HEK293 (cell line): Measurements from ENCODE around the gene LCN10.

Experiments
- BCL11A ChIP-seq: fragments of 450-650 bp; formaldehyde crosslinking; IDR thresholded peaks from 2 replicates; pipeline ENCODE4 v1.5.1; 2016; ENCODE audit warnings: low read depth, missing biosample characterization, missing genetic modification characterization
- CTCF ChIP-seq: fragments of 450-650 bp; formaldehyde crosslinking; IDR thresholded peaks from 2 replicates; pipeline ENCODE4 v1.5.1; 2016; ENCODE audit warnings: missing biosample characterization, missing genetic modification characterization
- HOXD13 ChIP-seq: sonication (generic); formaldehyde crosslinking; IDR thresholded peaks from 2 replicates; pipeline ENCODE4 v1.8.0; 2022; ENCODE audit warnings: missing genetic modification reagents, borderline replicate concordance
- ZNF274 ChIP-seq, 2 experiments: fragments of 200-500 bp in 1 of 2; fragments of 450-650 bp in 1 of 2; sonication (Bioruptor generic) in 1 of 2; formaldehyde crosslinking in 1 of 2; IDR thresholded peaks; 2 replicates each; pipeline versions ENCODE4 v1.5.1 to v1.6.1; 2014 to 2016; ENCODE audit warnings: borderline replicate concordance in 1 of 2, inconsistent platforms in 1 of 2, low read length in 1 of 2, missing biosample characterization in 1 of 2, missing genetic modification characterization in 1 of 2
- ZNF433 ChIP-seq: fragments of 450-650 bp; formaldehyde crosslinking; IDR thresholded peaks from 2 replicates; pipeline ENCODE4 v1.5.1; 2016; ENCODE audit warnings: missing biosample characterization, missing genetic modification characterization, low read depth
- ZNF473 ChIP-seq: fragments of 450-650 bp; formaldehyde crosslinking; IDR thresholded peaks from 2 replicates; pipeline ENCODE4 v1.5.1; 2017; ENCODE audit warnings: missing biosample characterization, missing genetic modification characterization
- ZNF529 ChIP-seq: fragments of 450-650 bp; formaldehyde crosslinking; IDR thresholded peaks from 2 replicates; pipeline ENCODE4 v1.5.1; 2017; ENCODE audit warnings: missing genetic modification characterization, missing biosample characterization; ENCODE audit not compliant: insufficient replicate concordance
- ZNF560 ChIP-seq: fragments of 450-650 bp; formaldehyde crosslinking; IDR thresholded peaks from 2 replicates; pipeline ENCODE4 v1.5.1; 2017; ENCODE audit warnings: missing biosample characterization, missing genetic modification characterization, borderline replicate concordance
- ZNF830 ChIP-seq: fragments of 450-650 bp; IDR thresholded peaks from 2 replicates; pipeline ENCODE4 v1.5.0; 2018; ENCODE audit warnings: missing biosample characterization, missing genetic modification characterization, low read depth, mild to moderate bottlenecking, moderate library complexity

GRCh38 chr9:136711751-136712689, 30.7 kb downstream of the LCN10 start, which contains the start of gene DIPK1B:
- TF ChIP-seq ZNF529 (tag by site-specific recombination) (no peak), BCL11A (tag by site-specific recombination) (no peak), CTCF (tag by site-specific recombination) (no peak), ZNF830 (no peak), ZNF274 (IDR thresholded peaks at IDR 0.05; ENCODE audit: low read length) (no peak), ZNF274 (tag by site-specific recombination; IDR thresholded peaks at IDR 0.05; ENCODE audit: borderline replicate concordance) (no peak), ZNF433 (tag by site-specific recombination) (no peak), HOXD13 (CRISPR knock-in tag) (no peak), ZNF473 (no peak), ZNF560 (no peak)
